ENCODE data around the gene SELENOO. TPM values are rescaled to one million over a fixed set of nuclear protein-coding genes. Genes with fewer than 3 reads are reported as not detected.

SELENOO gene
- total RNA-seq, 1 donor from 2014 or later, result 39.0 TPM

- ChIA-PET POLR2A (interaction anchor here (2.6 kb wide), 1 partner anchor 10 kb away, joined by 9 read pairs; no protein-coding TSS in a partner anchor), CTCF (no interaction called here)
- H3K9me3 Mint-ChIP-seq, result no peaks in the 10 kb centered on the region
- DNase-seq (no peak), ATAC-seq (ENCODE audit: low read depth) (no peak)
- H3K36me3 Mint-ChIP-seq (ENCODE audit: low read depth), result no peaks in the 10 kb centered on the region
- peaks cover 22% of the 10 kb centered on the region for H3K4me1 Mint-ChIP-seq
- no peak for TF ChIP-seq CTCF (IDR thresholded peaks at IDR 0.05)
- no peak overlapping the region for H3K4me3 Mint-ChIP-seq
- intact Hi-C loops (cut with micrococcal nuclease), result no loop called here
- peaks cover 11% of the 10 kb centered on the region for H3K27me3 Mint-ChIP-seq
- no peak overlapping the region for H3K27ac Mint-ChIP-seq
Measured at GRCh38 chr22:50179937-50180726, 20.7 kb upstream of the SELENOO start.

- ATAC-seq (ENCODE audit: low read depth) (no peak), DNase-seq (no peak)
- TF ChIP-seq CTCF (IDR thresholded peaks at IDR 0.05), result no peak
- Mint-ChIP-seq H3K9me3 (no peaks in the 10 kb centered on the region), H3K36me3 (ENCODE audit: low read depth) (no peaks in the 10 kb centered on the region), H3K27ac (no peak overlapping the region), H3K4me1 (peaks cover 23% of the 10 kb centered on the region), H3K4me3 (no peak overlapping the region), H3K27me3 (peaks cover 11% of the 10 kb centered on the region)
- intact Hi-C loops (cut with micrococcal nuclease), result no loop called here
- CTCF ChIA-PET, result no interaction called here
- POLR2A ChIA-PET, result interaction anchor here (0.7 to 2.6 kb wide), 2 partner anchors 9 to 40 kb away, joined by 6 to 9 read pairs; no protein-coding TSS in a partner anchor
Measured at GRCh38 chr22:50180727-50181521, 19.9 kb upstream of the SELENOO start.

- POLR2A ChIA-PET, result interaction anchor here (2.6 kb wide), 1 partner anchor 8 kb away, joined by 9 read pairs; no protein-coding TSS in a partner anchor
- Mint-ChIP-seq H3K27ac (no peak overlapping the region), H3K4me1 (peaks cover 22% of the 10 kb centered on the region), H3K36me3 (ENCODE audit: low read depth) (peaks cover 2% of the 10 kb centered on the region), H3K4me3 (no peak overlapping the region), H3K9me3 (no peaks in the 10 kb centered on the region), H3K27me3 (peaks cover 9% of the 10 kb centered on the region)
- no peak for DNase-seq
- CTCF ChIA-PET, result no interaction called here
- no peak for TF ChIP-seq CTCF (IDR thresholded peaks at IDR 0.05)
- intact Hi-C loops (cut with micrococcal nuclease), result no loop called here
- no peak for ATAC-seq (ENCODE audit: low read depth)
Measured at GRCh38 chr22:50182176-50183081, 18.4 kb upstream of the SELENOO start.

GRCh38 chr22:50183141-50183971 is 17.5 kb upstream of the SELENOO start:
- TF ChIP-seq CTCF (IDR thresholded peaks at IDR 0.05), result no peak
- Mint-ChIP-seq H3K4me3 (peak overlapping the region; percentile 19), H3K27ac (no peak overlapping the region), H3K36me3 (ENCODE audit: low read depth) (peaks cover 2% of the 10 kb centered on the region), H3K9me3 (no peaks in the 10 kb centered on the region), H3K4me1 (peaks cover 28% of the 10 kb centered on the region), H3K27me3 (peaks cover 9% of the 10 kb centered on the region)
- ATAC-seq (ENCODE audit: low read depth) (no peak), DNase-seq (no peak)
- ChIA-PET CTCF (no interaction called here), POLR2A (interaction anchor here (0.6 to 1.2 kb wide), 2 partner anchors 9 to 171 kb away, joined by 3 to 5 read pairs; partner anchors contain the start of gene IL17REL)
- intact Hi-C loops (cut with micrococcal nuclease), result no loop called here

All from activated B cell treated with CpG ODN at 0.5 μM for 24 hours (primary cell).